GM12865 (cell line): ENCODE measurements around the gene KARS1.

ENCODE experiments used
- DNase-seq: peaks from one replicate; pipeline ENCODE4 v3.0.0; 2010; ENCODE audit warnings: low read depth
- H3K4me3 ChIP-seq: 2 replicates; pipeline ENCODE4 v1.5.1; 2011; ENCODE audit warnings: mild to moderate bottlenecking, low read depth, low read length, control low read depth
- TF ChIP-seq, protein P1 (sequence below): IDR thresholded peaks from 2 replicates; pipeline ENCODE4 v1.5.1; 2011; ENCODE audit warnings: low read length, control low read depth, low read depth, inconsistent platforms; ENCODE audit not compliant: insufficient read depth; ENCODE audit errors: missing control alignments

KARS1 gene

DNA sequence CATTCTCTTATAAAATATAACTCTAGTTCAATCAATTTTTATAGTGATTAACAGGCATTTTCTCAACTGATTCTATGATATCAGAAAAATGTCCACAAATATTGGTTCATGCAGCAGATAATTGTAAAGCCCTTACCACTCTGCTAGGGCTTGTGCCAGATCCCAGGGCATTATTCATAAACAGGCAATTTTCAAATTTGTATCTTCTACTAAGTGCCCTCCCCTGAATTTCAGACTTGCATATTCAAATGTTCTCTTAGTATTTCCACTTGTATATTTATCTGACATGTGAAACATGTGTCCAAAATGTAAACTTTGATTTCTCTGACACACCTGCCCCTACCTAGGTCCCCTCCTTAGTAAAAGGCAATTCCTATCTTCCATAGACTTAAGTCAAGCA is 20.0 kb upstream of the KARS1 start:
- DNase-seq: no peak
- H3K4me3 ChIP-seq: no peak overlapping the region
- TF ChIP-seq, protein P1, sequence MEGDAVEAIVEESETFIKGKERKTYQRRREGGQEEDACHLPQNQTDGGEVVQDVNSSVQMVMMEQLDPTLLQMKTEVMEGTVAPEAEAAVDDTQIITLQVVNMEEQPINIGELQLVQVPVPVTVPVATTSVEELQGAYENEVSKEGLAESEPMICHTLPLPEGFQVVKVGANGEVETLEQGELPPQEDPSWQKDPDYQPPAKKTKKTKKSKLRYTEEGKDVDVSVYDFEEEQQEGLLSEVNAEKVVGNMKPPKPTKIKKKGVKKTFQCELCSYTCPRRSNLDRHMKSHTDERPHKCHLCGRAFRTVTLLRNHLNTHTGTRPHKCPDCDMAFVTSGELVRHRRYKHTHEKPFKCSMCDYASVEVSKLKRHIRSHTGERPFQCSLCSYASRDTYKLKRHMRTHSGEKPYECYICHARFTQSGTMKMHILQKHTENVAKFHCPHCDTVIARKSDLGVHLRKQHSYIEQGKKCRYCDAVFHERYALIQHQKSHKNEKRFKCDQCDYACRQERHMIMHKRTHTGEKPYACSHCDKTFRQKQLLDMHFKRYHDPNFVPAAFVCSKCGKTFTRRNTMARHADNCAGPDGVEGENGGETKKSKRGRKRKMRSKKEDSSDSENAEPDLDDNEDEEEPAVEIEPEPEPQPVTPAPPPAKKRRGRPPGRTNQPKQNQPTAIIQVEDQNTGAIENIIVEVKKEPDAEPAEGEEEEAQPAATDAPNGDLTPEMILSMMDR: no peak

DNA sequence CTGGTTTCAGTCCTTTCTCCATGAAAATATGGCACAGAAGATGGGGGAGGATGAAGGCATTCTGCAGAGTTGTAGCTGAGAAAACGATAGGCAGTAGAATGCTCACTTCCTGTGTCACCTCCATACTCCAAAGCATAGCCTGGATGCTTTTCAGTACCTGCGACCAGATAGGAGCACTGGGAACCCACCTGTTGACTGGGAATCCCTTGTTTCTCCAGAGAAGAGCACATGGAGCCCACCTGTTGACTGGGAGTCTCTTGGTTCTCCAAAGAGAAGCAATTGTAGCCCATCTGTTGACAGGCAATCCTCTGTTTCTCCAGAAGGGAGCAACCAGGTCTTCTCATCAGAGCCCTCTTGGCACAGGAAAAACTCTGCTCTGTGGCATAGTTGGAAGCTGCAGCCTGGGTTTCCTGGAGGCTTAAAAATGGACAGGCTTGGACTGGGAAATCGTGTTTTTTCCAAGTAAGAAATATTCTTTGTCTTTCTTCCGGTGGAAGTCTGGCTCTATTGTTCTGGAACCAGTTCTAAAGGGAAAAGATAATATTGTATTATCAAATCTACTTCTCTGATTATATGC is 13.3 kb upstream of the KARS1 start:
- DNase-seq: no peak
- TF ChIP-seq, protein P1: no peak
- H3K4me3 ChIP-seq: no peak overlapping the region

DNA sequence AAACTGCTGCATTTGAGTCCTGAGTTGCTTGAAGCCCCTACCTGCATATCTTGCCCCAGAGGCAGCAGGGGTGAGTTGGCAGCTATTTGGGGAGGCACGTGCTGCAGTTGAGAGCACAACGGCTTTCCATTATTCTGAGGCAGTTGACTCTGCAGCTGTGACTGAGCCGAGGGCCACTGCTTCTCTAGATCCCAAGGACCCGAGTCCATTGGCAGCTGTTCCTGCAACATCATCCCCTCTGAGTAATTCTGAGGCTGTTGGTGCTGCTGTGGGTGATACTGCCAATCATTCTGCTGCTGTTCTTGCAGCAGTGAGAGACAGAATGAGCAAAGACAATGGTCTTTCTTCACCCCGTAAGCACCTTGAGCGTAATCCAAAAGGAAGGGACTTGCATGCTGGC is 12.9 kb upstream of the KARS1 start:
- H3K4me3 ChIP-seq: no peak overlapping the region
- no peak for DNase-seq
- TF ChIP-seq, protein P1: no peak

DNA sequence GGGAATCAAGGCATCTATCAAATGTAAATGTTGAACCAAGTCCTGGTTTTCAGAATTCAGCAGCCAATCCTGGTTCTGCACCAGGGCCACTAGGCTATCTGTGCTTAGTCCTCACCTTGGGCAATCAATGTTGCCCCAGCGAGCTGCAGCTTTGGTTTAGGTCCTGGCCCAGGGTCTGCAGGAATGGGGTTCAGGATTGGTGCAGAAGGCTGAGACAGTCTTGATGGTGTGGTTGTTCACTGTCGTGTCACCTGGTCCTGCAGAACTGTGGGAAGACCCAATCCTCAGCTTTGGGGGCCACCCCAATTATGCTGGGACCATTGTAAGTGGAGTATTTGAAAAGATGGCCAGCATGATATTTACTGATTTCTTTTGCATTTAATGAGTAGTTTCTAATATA is 10.7 kb upstream of the KARS1 start:
- no peak for DNase-seq
- H3K4me3 ChIP-seq: no peak overlapping the region
- TF ChIP-seq, protein P1: no peak

GRCh38 chr16:75653922-75654321 is 6.5 kb upstream of the KARS1 start:
- DNase-seq: no peak
- no peak overlapping the region for H3K4me3 ChIP-seq
- TF ChIP-seq, protein P1: no peak

GRCh38 chr16:75648265-75649076 is 1.0 kb upstream of the KARS1 start:
- peak overlapping the region; percentile 66 for H3K4me3 ChIP-seq
- DNase-seq: peak; percentile 85
- TF ChIP-seq, protein P1: no peak
